ENCODE measurements around the gene CDC42SE1.
"Not testable (repeated sequence)": the region's sequence is repeated elsewhere in the genome, so short reads cannot be mapped to it uniquely, and the experiment has no call there.

The CDC42SE1 gene, protein sequence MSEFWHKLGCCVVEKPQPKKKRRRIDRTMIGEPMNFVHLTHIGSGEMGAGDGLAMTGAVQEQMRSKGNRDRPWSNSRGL

DNA sequence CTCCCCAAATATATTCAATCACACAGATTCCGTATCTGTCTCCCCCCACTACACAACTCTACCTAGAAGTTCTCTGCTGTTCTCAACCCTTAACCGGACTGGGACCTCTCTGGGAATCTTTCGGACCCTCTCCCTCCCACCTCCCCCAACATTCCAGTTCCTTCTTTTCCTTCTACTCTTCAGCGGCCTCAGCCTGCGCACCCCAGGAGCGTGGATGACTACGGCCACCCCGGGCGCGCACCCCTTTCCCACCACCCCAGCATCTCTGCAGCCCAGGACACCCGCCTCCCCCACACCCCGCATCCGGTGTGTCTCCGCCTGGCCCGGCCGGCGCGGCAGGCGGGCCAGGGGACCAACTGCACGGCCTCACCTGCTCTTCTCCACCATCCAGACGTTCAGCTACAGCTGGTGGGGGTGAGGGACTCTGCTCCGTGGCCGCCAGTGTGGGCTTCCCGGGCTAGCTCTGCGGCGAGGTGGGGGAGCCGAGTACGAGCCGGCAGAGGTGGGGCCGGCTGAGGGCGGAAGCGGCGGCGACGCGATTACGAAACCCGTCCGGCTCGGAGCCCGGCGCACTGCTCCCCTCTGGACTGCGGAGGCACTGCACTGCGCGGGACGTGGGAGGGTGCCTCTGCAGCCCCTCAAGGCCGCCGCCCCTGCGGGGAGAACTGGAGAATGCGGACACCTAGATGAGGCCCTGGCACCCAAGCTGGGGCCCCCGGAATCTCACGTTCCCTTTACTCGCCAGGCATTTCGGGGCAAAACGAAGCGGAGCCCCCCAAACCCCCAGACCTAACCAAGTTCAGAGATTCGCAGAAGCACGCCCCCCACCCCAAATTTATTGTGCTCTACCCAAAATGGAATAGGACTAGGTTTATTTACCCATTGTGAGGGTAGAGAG is at the start of gene CDC42SE1:
Gene CDC42SE1 (minus strand): TSS at position 514 of the 898 bp plus-strand sequence. CDS start 3,892 bp downstream, outside the sequence.
- DNase-seq: peak; percentile 87

DNA sequence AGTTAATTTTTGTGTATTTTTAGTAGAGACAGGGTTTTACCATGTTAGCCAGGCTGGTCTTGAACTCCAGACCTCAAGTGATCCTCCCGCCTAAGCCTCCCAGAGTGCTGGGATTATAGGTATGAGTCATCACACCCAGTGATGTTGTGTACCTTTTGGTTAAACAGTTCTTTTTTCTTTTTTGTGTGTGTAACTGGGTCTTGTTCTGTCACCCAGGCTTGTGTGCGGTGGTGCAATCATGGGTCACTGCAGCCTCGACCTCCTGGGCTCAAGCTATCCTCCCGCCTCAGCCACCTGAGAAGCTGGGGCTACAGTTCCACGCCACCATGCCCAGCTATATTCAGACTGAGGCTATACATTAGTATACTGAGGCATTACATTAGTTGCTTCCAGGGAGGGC is 48.9 kb upstream of the CDC42SE1 start:
- DNase-seq: no peak

DNA sequence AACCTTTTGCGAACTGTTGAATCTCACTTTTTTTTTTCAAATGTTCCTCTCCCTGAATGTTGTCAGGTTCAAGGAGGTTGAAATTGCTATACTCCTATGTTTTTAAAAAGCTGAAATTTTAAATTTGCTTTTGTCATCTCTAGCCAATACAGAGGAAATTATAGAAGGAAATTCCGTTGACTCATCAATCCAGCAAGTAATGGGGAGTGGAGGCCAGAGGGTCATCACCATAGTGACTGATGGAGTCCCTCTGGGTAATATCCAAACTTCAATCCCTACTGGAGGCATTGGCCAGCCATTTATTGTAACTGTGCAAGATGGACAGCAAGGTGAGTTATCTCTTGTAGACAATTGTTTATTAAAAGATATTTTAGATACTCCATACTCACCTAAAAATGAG is 47.5 kb upstream of the CDC42SE1 start:
- no peak for DNase-seq

DNA sequence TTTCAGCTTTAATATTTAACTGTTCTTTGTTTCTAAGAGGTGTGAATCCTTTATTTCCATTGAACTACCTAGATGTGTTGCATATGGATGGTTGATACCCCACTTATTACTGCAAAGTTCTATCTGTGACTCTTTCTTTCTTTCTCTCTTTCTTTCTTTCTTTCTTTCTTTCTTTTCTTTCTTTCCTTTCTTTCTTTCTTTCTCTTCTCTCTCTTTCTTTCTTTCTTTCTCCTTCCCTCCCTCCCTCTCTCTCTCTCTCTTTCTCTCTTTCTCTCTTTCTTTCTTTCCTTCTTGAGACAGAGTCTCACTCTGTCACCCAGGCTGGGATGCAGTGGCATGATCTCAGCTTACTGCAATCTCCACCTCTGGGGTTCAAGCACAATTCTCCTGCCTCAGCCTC is 45.2 kb upstream of the CDC42SE1 start:
- DNase-seq: no peak

DNA sequence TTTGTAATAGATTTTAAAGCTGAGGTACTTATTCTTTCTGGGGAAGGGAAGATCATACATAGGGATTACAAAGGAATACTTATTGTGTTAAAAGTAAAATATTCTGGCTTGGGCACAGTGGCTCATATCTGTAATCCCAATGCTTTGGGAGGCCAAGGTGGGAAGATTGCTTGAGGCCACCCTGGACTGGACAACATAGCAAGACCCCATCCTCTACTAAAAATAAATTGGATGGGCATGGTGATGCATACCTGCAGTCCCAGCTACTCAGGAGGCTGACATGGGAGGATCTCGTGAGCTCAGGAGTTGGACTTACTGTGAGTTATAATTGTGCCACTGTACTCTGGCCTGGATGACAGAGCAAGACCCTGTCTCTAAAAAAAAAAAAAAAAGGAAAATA is 38.7 kb upstream of the CDC42SE1 start:
- DNase-seq: no peak

DNA sequence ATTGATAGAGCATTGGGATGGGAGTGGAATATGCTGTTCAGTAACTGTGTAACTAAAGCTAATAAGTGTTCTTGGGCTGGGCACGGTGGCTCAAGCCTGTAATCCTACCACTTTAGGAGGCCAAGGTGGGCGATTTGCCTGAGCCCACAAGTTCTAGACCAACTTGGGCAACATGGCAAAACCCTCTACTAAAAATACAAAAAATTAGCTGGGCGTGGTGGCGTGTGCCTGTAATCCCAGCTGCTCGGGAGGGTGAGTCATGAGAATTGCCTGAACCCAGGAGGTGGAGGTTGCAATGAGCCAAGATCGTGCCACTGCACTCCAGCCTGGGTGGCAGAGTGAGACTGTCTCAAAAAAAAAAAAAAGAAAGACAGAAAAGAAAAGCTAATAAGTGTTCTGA is 38.0 kb upstream of the CDC42SE1 start:
- DNase-seq: not testable (repeated sequence)

DNA sequence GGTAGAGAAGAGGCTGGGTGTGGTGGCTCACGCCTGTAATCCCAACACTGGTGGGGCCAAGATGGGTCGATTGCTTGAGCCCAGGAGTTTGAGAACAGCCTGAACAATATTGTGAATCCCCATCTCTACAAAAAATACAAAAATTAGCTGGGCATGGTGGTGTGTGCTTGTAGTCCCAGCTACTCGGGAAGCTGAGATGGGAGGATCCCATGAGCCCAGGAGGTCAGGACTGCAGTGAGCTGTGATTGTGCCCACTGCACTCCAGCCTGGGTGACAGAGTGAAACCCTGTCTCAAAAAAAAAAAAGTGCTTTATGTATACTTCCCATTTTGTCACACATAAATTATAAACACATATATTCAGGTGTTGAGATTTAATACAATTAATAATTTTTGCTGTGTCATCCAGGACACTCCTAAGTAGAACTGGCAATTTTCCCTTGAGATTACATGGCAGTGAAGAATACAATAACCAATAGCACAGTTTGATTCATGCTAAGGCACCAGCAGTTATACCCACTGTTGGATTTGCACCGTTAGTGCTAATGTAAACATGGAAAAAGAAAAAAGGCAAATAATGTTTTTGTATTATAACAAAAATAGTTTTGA is 26.6 kb upstream of the CDC42SE1 start:
- DNase-seq: no peak

DNA sequence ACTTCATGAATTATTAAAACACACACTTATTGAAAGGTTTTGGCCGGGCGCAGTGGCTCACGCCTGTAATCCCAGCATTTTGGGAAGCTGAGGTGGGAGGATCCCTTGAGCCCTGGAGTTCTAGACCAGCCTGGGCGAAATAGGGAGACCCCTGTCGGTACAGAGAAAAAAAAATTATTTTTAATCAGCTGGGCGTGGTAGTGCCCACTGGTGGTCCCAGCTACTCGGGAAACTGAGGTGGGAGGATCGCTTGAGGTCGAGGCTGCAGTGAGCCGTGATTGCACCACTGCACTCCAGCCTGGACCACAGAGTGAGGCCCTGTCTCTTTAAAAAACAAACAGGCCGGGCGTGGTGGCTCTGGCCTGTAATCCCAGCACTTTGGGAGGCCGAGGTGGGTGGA is 12.8 kb upstream of the CDC42SE1 start:
- DNase-seq: no peak

DNA sequence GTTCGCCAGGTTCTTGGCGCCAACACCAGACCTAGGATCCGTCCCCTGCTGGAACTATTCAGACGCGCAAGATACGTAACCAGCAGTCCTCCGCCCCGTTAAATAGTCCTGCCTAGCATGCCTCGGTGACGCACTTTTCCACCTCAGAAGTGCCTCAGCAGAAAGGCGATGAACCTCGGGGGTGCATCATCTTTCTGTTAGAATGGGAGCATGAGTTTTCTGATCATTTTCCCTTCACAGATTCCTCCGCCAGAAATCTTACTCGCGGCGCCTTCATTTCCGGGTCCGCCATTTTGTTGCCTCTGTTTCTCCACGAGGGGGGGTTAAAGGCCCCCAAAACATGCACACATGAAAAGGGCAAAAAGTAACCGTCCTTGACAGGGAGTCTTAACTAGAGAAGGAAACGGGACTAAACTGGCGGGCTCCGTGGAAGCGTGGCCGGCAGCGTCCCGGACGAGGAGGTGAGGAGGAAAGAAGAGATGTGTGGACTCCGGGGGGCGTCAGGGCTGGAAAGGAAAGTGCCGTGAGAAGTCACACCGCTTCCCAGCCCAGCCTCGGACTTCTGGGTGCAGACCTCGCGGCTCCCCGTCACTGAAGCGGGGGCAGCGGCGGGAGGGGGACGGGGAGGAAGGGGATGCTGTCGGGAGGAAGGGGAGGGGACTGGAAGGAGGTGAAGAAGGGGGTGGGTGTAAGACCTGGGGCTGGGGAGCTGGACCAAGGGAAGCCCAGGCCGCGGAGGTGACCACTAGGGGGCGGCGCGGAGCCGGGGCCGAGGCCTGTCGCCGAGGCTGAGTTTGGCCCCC is 11.3 kb upstream of the CDC42SE1 start, which contains the start of gene GABPB2:
Gene GABPB2 (plus strand): TSS at position 288 of the 803 bp plus-strand sequence. CDS start 17,429 bp downstream, outside the sequence.
- peak; percentile 87 for DNase-seq

DNA sequence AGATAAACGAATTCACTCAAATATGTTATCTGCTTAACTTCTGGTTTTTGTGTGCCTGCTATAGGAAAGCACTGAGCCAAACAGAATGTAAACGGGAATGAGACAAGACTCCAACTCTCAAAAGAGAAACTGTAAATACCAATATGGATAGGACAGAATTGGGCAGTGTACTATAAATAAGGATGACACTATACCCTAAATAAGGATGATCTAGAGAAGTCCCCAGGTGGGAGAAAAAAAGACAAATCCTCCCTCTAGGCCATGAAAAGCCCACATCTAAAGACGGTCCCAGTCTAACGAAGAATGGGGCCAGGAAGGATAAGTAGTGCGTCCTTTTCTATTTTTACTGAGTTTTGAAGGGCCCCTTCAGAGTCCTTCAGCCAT is 9.7 kb upstream of the CDC42SE1 start:
- DNase-seq: no peak

DNA sequence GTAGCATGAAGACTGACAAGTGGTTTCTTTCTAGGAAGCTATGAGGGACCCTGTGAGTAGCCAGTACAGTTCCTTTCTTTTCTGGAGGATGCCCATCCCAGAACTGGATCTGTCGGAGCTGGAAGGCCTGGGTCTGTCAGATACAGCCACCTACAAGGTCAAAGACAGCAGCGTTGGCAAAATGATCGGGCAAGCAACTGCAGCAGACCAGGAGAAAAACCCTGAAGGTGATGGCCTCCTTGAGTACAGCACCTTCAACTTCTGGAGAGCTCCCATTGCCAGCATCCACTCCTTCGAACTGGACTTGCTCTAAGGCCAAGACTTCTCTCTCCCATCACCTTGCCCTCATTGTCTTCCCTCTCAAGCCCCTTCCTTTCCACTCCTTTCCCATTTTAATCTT is 7.8 kb upstream of the CDC42SE1 start:
- no peak for DNase-seq

DNA sequence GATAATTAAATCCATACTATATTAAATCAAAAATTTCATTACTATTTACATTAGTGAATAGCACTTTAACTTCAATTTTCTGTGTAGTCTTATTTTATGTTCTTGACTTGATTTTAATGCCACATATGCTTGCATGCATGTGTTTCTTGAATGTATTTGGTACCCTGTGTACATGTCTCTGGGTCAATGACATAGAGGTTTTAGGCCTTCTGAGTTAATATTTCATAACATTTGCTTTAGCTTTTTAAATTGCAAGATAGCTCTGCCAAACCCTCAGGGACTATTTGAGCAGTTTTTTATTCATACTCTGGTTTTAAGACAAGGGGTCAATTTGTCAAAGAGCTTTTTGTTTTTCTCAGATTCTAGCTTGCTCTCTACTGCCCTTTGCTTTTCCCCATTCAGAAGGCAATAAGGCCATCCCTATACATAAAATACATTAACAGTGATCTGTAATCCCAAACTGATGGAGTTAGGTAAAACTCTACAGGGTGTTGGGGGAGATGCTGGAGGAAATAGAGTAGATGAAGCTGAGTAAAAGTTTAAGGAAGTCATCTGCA is 5.7 kb upstream of the CDC42SE1 start:
- DNase-seq: no peak

DNA sequence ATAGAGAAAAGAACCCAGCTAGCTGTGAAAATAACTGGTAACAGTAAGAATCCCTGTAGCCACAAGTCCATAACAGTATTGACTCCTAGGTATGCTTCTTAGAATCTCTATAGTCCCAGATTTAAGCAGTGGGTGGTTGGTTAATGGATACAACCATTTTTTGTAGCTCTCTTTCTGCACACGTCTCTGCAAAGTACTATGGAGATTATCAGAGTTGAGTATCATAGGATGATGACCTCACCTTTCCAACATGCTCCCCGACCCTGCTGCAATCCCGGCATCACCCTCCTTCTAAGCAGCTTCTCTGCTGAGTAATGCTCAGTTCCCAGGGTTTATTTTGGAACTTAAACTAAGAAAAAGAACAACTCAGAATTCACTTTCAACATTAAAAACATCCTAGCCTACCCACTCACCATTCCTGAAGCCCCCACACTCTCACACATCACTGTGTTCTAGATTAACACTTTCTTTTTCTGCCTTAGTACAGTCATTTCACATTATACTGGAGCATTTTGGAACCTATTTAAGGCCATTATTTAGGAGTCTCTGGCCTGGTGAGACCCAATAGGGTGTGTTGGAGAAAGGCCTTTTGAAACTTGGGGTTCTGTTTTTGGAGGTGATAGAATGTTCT is 3.4 kb upstream of the CDC42SE1 start:
- DNase-seq: no peak

DNA sequence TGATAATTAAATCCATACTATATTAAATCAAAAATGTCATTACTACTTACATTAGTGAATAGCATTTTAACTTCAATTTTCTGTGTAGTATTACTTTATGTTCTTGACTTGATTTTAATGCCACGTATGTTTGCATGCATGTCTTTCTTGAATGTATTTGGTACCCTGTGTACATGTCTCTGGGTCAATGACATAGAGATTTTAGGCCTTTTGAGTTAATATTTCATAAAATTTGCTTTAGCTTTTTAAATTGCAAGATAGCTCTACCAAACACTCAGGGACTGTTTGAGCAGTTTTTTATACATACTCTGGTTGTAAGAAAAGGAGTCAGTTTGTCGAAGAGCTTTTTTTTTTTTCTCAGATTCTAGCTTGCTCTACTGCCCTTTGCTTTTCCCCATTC is 2.3 kb upstream of the CDC42SE1 start:
- DNase-seq: no peak

DNA sequence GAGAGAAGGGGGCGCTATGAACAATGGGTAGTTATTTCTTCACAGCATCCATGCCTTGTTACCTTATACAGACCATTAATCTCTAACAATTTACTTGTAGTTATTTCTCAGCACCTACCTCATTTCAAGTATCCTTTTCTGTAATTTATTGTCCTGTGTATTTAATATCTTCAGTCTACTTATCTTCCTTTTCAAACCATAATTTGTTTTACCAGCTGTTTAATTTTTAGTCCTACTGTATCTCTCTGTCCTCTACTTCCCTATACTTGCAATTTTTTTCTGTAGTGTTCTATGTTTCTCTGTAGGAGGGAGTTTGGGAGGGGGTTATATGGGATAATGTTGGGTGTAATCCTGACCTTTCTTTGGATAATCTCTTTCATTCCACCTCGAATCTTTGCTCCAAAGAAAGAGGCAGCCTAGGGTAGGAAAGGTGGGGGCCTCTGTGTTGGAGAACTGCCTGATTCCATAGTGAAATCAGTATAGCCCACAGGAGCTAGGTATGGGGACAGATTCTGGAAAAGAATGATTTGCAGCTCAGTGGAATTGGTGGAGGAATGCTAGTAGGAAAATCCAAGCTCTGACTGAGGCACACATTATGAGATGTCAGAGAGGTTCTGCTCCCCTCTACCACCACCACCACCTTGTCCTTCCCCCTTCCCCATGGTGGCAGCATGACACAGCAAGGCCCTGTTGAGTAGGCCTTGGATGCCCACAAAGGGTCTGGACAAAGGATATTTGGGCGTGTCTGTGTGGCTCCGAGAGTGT is 1.4 kb upstream of the CDC42SE1 start:
- DNase-seq: no peak

DNA sequence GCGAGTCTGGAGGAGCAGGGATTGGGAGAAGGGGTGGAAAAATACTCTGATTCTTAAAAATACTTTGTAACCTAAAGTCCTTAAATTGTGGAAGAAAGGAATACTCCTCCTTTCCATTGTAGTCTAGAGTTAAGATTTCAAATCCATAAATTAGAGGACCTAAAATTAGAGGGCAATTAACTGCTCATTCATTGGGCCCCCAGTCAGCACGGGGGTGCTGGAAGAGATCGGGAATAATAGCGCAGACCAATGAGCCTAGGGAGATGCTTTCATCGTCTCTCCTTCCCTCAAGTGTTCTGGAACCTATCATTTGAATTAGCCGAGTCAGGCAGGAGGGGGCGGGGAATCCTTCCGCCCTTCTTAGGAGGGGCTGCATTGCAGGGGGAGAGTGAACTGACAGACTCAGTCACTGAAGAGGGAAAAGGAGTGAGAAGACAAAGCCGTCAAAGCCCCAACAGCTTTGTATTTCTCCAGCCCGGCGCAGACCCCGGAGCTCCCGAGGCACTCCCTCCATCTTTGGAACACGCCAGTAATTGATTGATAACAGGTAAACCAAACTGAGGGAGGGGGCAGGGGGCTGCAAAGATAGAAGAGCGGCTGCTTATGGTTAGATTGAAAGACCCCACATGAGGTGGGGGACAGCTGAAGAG is 710 bp upstream of the CDC42SE1 start, which contains the start of gene MLLT11:
Gene MLLT11 (plus strand): TSS at position 391 of the 650 bp plus-strand sequence. CDS start 6,828 bp downstream, outside the sequence.
- no peak for DNase-seq

DNA sequence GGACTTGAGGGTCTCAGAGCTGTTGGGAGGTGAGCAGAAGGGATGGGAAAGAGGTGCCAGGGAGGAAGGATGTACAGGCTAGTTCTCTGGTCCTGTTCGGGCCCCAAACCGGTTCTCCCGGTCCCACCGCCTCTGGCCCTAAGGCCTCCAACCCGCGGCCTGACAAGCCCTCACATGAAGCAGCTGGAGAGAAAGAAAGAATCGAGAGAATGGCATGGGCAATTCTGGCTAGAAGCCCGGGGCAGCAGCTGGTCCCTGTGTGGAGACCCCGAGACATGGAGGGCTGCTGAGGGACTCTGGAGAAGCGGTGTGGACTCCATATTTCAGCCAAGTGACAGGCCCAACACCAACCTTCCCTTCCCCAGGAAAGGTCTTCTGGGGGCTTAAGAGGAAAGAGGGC is 730 bp downstream of the CDC42SE1 start:
- DNase-seq: no peak

DNA sequence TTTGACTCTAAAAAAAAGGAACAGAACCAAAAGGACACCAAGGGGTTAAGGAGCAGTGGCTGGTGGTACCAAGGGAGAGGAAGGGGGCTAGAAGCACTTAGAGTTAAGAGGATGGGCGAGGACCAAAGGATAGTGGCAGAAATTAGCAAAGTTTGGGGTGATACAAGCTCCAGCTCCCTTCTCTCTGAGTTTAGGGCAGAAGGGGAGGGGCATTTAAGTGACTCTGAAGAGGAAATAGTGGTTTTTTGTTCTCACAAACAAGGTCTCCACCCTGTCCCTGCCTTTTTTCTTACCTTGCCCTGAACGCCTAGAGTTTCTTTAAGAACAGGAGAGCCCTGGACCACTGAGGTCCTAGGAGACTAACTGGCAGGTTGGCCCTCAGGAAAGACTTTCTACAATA is 3.3 kb downstream of the CDC42SE1 start:
- DNase-seq: peak; percentile 23

DNA sequence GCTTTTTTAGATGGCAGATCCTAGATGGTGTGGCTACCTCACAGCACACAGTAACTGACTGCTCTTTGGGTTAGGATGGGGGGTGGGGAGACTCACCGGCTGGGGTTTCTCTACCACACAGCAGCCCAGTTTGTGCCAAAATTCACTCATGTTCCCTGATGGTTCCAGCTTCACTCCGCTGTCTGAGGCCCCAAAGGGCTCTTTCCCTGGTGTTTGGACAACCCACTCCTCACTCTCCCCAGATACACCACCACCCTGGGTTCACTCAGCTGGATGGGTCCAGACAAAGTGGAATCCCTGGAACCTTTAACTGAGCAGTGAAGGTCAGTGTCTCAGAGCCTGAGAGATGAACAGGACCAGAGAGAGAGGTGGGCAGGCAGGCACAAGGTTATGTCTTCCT is 3.8 kb downstream of the CDC42SE1 start:
- no peak for DNase-seq

DNA sequence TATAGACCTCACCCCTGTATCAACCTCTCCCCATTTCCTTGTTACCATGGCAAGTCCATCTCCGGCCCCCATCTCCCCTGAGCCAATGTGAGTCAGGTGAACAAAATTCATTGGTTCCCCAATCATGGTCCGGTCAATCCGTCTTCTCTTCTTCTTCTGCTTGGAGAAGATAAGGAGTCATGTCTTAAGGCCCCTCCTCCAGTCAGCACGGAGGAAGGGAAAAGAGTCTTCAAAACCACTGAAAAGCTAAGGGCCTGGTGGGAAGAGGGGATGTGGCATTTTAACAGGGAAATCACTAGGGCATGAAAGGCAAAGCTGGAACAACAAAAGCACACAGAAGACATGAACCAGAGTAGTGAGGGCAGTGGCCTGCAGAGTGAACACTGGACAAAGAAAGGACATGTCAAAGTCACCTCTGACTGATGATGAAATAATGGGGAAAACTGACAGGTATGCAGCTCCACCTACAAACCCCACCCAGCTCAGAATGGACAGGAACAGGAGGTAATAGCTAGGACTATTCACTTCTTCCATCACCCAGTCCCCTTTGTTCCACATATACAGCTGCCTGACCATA is 4.4 kb downstream of the CDC42SE1 start:
- no peak for DNase-seq

Measured in CD4-positive, alpha-beta T cell treated with Interferon gamma for 1 hour (primary cell).